Stimulated activated effector memory CD8-positive, alpha-beta T cell treated with anti-CD3 and anti-CD28 coated beads, Interleukin-12 subunit alpha, Interleukin-12 subunit beta, amount 100 ng/mL, for 72 hours (primary cell): ENCODE results near the gene SEPTIN1.

Experiments used
- ATAC-seq: fragments of 150-1000 bp; cut with Tn5 transposase; 2 replicates; pipeline ENCODE4 v1.10.0; 2021
- DNase-seq, 2 donors: peaks; one replicate each; pipeline ENCODE4 v3.0.0; 2021 to 2022; ENCODE audit warnings: low spot score in 2 of 2
- H3K27ac Mint-ChIP-seq: one replicate; pipeline ENCODE4 v1.8.0; 2022; ENCODE audit warnings: mild to moderate bottlenecking, mixed read lengths
- H3K36me3 Mint-ChIP-seq: one replicate; pipeline ENCODE4 v1.8.0; 2022; ENCODE audit warnings: mild to moderate bottlenecking, mixed read lengths
- H3K4me1 Mint-ChIP-seq: one replicate; pipeline ENCODE4 v1.8.0; 2022; ENCODE audit warnings: mixed read lengths
- H3K4me3 Mint-ChIP-seq: one replicate; pipeline ENCODE4 v1.8.0; 2022; ENCODE audit warnings: mild to moderate bottlenecking, mixed read lengths
- H3K9me3 Mint-ChIP-seq: one replicate; pipeline ENCODE4 v1.8.0; 2022; ENCODE audit warnings: mixed read lengths

Gene SEPTIN1

GRCh38 chr16:30372038-30372712 is 10.2 kb downstream of the SEPTIN1 start:
- no peak for ATAC-seq
- Mint-ChIP-seq H3K27ac (peak overlapping the region; percentile 93), H3K4me1 (peaks cover 38% of the 10 kb centered on the region), H3K9me3 (no peaks in the 10 kb centered on the region), H3K36me3 (peaks cover 32% of the 10 kb centered on the region), H3K4me3 (peak overlapping the region; percentile 91)
- no peak for DNase-seq

- peaks cover 44% of the 10 kb centered on the region for H3K4me1 Mint-ChIP-seq
- no peaks in the 10 kb centered on the region for H3K9me3 Mint-ChIP-seq
- DNase-seq (no peak), ATAC-seq (no peak)
- peak overlapping the region; percentile 91 for H3K4me3 Mint-ChIP-seq
- H3K36me3 Mint-ChIP-seq: peaks cover 39% of the 10 kb centered on the region
- H3K27ac Mint-ChIP-seq: peak overlapping the region; percentile 93
Observed at GRCh38 chr16:30371248-30371816, 11.0 kb downstream of the SEPTIN1 start.

GRCh38 chr16:30370456-30371247 is 11.7 kb downstream of the SEPTIN1 start, which contains the start of gene TBC1D10B:
TBC1D10B (minus strand) TSS chr16:30370494; CDS start chr16:30370183, 311 bp downstream.
- H3K9me3 Mint-ChIP-seq: no peaks in the 10 kb centered on the region
- ATAC-seq (peak; percentile 89), DNase-seq (peak; percentile 88 to 99)
- peak within 1 kb of the TSS; percentile 93 for H3K27ac Mint-ChIP-seq
- peak within 1 kb of the TSS; percentile 91 for H3K4me3 Mint-ChIP-seq
- peaks cover 45% of the 10 kb centered on the region for H3K36me3 Mint-ChIP-seq
- H3K4me1 Mint-ChIP-seq: peaks cover 46% of the 10 kb centered on the region

GRCh38 chr16:30369938-30370455 is 12.4 kb downstream of the SEPTIN1 start:
- DNase-seq (no peak), ATAC-seq (peak; percentile 6)
- Mint-ChIP-seq H3K4me1 (peaks cover 52% of the 10 kb centered on the region), H3K27ac (peak overlapping the region; percentile 93), H3K4me3 (peak overlapping the region; percentile 91), H3K36me3 (peaks cover 52% of the 10 kb centered on the region), H3K9me3 (no peaks in the 10 kb centered on the region)

- Mint-ChIP-seq H3K27ac (peak overlapping the region; percentile 86), H3K4me3 (peak overlapping the region; percentile 91), H3K9me3 (no peaks in the 10 kb centered on the region), H3K36me3 (peaks cover 59% of the 10 kb centered on the region), H3K4me1 (peaks cover 52% of the 10 kb centered on the region)
- DNase-seq: peak in 1 of 2 donors; percentile 67
- no peak for ATAC-seq
Observed at GRCh38 chr16:30369091-30369937, 13.0 kb downstream of the SEPTIN1 start.

GRCh38 chr16:30368792-30369090 is 13.6 kb downstream of the SEPTIN1 start:
- Mint-ChIP-seq H3K36me3 (peaks cover 64% of the 10 kb centered on the region), H3K9me3 (no peaks in the 10 kb centered on the region), H3K4me1 (peaks cover 52% of the 10 kb centered on the region), H3K27ac (peak overlapping the region; percentile 86), H3K4me3 (peak overlapping the region; percentile 91)
- DNase-seq (no peak), ATAC-seq (no peak)

GRCh38 chr16:30368122-30368791 is 14.1 kb downstream of the SEPTIN1 start:
- Mint-ChIP-seq H3K36me3 (peaks cover 69% of the 10 kb centered on the region), H3K27ac (peak overlapping the region; percentile 86)
- peak in 1 of 2 donors; percentile 54 for DNase-seq

GRCh38 chr16:30367349-30368009 is 14.9 kb downstream of the SEPTIN1 start:
- ATAC-seq (no peak), DNase-seq (no peak)
- Mint-ChIP-seq H3K36me3 (peaks cover 77% of the 10 kb centered on the region), H3K9me3 (no peaks in the 10 kb centered on the region), H3K4me1 (peaks cover 46% of the 10 kb centered on the region), H3K27ac (peak overlapping the region; percentile 86), H3K4me3 (peak overlapping the region; percentile 91)

More at GRCh38 chr16:30368122-30368791, 14.1 kb downstream of the SEPTIN1 start:
- peak overlapping the region; percentile 91 for H3K4me3 Mint-ChIP-seq
- no peak for ATAC-seq
- H3K4me1 Mint-ChIP-seq: peaks cover 52% of the 10 kb centered on the region
- H3K9me3 Mint-ChIP-seq: no peaks in the 10 kb centered on the region

- Mint-ChIP-seq H3K4me3 (peak overlapping the region; percentile 91), H3K36me3 (peaks cover 80% of the 10 kb centered on the region), H3K4me1 (peaks cover 38% of the 10 kb centered on the region), H3K9me3 (no peaks in the 10 kb centered on the region), H3K27ac (peak overlapping the region; percentile 86)
- ATAC-seq (no peak), DNase-seq (no peak)
Observed at GRCh38 chr16:30366511-30366910, 15.8 kb downstream of the SEPTIN1 start.

GRCh38 chr16:30365200-30365599 is 17.2 kb downstream of the SEPTIN1 start:
- ATAC-seq (no peak), DNase-seq (no peak)
- Mint-ChIP-seq H3K27ac (peak overlapping the region; percentile 60), H3K4me3 (no peak overlapping the region), H3K4me1 (peaks cover 39% of the 10 kb centered on the region), H3K36me3 (peaks cover 85% of the 10 kb centered on the region), H3K9me3 (no peaks in the 10 kb centered on the region)

GRCh38 chr16:30361180-30361579 is 21.2 kb downstream of the SEPTIN1 start:
- ATAC-seq (no peak), DNase-seq (no peak)
- no peak overlapping the region for H3K4me3 Mint-ChIP-seq
- peaks cover 29% of the 10 kb centered on the region for H3K4me1 Mint-ChIP-seq
- peaks cover 83% of the 10 kb centered on the region for H3K36me3 Mint-ChIP-seq
- H3K27ac Mint-ChIP-seq: peak overlapping the region; percentile 81
- no peaks in the 10 kb centered on the region for H3K9me3 Mint-ChIP-seq

GRCh38 chr16:30359871-30360170 is 22.5 kb downstream of the SEPTIN1 start:
- peak overlapping the region; percentile 81 for H3K27ac Mint-ChIP-seq
- DNase-seq: no peak
- no peaks in the 10 kb centered on the region for H3K9me3 Mint-ChIP-seq
- no peak for ATAC-seq
- no peak overlapping the region for H3K4me3 Mint-ChIP-seq
- peaks cover 83% of the 10 kb centered on the region for H3K36me3 Mint-ChIP-seq
- H3K4me1 Mint-ChIP-seq: peaks cover 35% of the 10 kb centered on the region

- H3K36me3 Mint-ChIP-seq: peaks cover 83% of the 10 kb centered on the region
Observed at GRCh38 chr16:30358990-30359870, 23.1 kb downstream of the SEPTIN1 start.

More at GRCh38 chr16:30358990-30359870, 23.1 kb downstream of the SEPTIN1 start:
- Mint-ChIP-seq H3K27ac (peak overlapping the region; percentile 34), H3K4me1 (peaks cover 40% of the 10 kb centered on the region), H3K4me3 (no peak overlapping the region), H3K9me3 (no peaks in the 10 kb centered on the region)
- DNase-seq: no peak
- ATAC-seq: no peak
